Measurements from ENCODE around the gene ZNF592. TPM values are rescaled to one million over a fixed set of nuclear protein-coding genes. Genes with fewer than 3 reads are reported as not detected.

The ZNF592 gene
- total RNA-seq, 4 donors from 2014 or later = 19.2 to 35.2 (median 20.4) TPM

DNA sequence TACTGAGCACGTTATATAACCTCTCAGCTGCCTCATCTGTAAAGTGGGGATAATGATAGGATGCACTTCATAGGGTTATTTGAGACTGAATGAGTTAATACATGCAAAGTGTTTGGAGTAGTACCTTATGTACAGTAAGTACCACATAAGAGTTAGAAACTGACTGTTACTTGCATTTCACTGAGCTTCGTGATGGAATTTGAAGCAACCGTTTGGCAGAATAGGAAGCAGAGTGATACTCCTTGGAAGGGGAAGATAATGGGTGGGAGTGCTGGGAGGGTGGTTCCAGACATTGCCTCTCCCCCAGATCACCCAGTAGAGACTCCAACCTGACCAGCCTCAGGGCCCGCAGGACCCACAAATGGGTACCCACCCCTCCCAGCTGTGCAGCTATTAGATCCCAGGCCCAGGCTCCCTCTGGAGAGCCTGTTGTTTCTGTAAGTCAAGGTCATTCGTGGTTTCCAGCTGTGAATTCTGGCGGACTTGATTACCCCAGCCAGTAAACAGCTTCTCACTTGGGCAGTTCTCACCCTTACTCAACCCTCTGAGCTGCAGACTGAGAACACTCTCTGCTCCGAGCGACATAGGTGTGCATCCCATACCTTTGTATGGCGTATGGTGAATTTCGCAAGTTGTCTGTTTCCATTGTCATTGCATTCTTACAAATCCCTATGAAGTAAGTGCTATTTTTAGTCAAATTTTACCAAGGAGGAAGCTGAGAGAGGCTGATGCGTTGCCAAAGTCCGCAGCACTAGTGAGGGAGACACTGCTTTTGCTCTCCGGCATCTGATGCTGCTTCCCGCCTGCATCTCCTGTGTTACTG, 79.9 kb downstream of the ZNF592 start:
- TF ChIP-seq, protein P1, sequence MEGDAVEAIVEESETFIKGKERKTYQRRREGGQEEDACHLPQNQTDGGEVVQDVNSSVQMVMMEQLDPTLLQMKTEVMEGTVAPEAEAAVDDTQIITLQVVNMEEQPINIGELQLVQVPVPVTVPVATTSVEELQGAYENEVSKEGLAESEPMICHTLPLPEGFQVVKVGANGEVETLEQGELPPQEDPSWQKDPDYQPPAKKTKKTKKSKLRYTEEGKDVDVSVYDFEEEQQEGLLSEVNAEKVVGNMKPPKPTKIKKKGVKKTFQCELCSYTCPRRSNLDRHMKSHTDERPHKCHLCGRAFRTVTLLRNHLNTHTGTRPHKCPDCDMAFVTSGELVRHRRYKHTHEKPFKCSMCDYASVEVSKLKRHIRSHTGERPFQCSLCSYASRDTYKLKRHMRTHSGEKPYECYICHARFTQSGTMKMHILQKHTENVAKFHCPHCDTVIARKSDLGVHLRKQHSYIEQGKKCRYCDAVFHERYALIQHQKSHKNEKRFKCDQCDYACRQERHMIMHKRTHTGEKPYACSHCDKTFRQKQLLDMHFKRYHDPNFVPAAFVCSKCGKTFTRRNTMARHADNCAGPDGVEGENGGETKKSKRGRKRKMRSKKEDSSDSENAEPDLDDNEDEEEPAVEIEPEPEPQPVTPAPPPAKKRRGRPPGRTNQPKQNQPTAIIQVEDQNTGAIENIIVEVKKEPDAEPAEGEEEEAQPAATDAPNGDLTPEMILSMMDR (IDR thresholded peaks at IDR 0.05; ENCODE audit: low read depth) = no peak

DNA sequence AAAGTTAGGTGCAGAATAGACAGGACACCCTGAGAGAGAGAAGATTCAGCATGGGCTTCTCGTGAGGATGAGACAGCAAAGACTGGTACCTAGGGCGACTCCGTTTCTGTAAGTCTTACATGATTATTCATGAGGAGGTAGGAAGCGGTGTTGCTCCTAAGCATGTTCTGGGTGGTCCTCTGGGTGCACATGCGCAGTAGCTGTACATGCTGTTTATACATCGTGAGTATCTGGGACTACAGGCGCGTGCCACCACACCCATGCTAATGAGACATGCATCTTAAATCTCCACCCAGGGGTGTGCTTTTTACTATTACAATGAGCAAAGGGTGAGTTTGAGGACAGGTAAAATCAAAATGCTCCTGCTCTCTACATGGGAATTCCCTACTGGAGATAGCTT, 81.0 kb downstream of the ZNF592 start:
- TF ChIP-seq, protein P1 (IDR thresholded peaks at IDR 0.05; ENCODE audit: low read depth) = no peak

DNA sequence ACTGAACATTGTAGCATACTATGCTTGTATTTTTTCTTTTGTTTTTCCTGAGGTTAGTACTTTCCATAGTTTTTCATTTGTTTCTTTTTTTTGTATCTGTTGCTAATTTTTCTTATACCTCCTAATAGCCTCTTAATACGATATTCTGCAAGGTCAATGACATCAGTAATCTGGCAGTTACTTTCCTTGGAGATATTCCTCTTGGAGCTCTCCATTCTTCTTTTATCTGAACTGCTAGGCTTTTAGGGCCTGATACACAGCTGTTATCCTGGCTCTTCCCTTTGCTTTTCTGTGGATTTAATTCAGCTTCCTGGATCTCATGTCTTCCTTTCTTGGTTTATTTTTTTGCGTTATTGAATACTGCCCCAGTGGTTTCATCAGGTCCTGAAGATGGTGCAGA, 81.6 kb downstream of the ZNF592 start:
- TF ChIP-seq, protein P1 (IDR thresholded peaks at IDR 0.05; ENCODE audit: low read depth) = no peak

DNA sequence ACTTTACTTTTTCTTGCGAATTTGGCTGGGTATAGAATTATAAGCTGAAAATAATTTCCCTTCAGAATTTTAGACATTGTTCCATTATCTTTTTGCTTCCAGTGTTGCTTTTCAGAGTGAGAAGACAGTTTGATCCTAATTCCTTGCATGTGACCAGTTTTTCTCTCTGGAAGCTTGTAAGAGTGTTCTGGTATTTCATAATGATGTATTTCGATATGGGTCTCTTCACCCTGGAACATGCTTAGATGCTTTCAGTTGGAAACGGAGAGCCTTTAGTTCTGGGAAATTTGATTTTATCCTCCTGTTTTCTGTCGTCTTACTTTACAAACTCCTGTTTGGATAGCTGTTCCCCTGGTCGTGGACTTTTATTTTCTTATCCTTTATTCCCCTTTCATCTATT, 82.6 kb downstream of the ZNF592 start:
- TF ChIP-seq, protein P1 (IDR thresholded peaks at IDR 0.05; ENCODE audit: low read depth) = no peak

DNA sequence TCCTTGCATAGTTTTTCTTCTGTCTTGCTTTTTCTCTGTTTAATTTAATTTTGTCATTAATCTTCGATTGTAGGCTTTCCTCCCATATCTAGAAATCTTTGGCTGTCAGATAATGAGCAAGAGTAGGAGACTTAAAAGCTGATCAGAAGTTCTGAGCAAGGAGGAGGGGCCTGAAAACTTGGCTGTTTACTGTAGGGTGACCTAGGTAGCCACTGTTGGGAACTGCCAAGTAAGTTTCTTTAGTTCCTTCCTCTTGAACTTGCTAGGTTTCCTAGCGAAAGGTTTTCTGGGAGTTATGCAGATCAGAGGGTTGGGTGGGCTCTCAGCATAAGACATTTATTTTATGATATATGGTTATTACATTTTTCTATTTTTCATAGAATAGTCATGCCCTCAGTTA, 83.2 kb downstream of the ZNF592 start:
- TF ChIP-seq, protein P1 (IDR thresholded peaks at IDR 0.05; ENCODE audit: low read depth) = no peak

DNA sequence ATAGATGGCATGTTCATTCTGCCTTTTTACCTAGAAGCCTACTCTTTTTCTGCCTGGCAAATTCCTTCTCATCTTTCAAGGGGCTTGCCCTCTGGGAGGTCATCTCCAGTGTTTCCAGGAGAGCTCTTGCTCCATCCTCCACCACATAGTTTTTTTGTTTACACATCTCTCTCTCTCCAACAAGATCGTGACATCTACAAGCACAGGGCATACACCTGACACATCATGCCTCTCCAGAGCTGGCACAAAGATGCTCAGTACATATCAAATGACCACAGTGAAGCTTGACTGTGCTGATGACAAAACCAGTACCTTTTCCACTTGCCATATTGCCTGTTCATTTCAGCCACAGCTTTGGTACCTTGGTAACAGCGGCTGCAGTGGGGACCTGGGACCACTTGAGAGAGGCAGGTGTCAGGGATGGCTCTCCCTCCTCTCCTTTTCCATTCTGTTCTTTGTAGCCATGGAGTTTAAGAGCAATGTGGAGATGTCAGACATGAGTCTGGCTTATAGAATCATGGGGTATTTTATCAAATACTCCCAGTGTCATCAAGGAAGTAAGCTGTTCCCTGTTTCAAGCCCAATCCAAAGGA, 84.2 kb downstream of the ZNF592 start:
- TF ChIP-seq, protein P1 (IDR thresholded peaks at IDR 0.05; ENCODE audit: low read depth) = no peak

DNA sequence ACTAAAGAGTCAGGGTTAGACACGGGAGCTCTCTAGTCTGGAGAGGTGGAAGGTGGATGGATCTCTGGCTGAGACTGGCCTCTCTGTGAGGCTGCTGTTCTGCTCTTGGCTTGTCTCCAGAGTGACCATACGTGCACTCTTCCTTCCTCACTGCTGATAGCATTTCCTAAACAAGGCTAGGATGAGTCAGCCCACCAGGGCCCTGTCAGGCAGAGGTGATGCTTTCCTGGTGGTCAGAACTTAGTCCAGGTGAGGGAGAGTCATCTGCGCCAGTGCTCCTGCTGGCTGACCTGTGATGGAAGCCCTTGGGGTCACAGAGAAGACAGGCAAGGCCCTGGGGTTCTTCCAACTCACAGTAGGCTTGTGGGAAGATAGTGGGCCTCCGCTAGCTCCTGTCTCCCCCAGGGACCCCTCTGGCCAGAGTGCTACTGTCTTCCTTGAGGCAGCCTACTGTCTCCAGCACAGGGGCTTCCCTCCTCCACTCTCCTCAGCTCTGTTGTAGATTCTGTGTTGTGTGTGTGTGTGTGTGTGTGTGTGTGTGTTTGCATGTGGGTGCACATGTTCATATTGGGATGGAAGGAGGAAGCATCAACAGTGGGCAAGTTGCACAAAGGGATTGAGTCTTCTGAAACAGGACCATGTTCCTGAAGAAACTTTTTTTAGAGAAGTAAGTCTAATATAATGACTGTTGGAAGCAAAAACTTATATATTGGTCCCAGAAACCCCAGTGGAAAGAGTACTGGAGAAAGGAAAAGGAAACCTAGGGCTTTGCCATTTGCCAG, 85.2 kb downstream of the ZNF592 start:
- TF ChIP-seq, protein P1 (IDR thresholded peaks at IDR 0.05; ENCODE audit: low read depth) = no peak
